Measurements from ENCODE around the gene GARRE1. TPM values are rescaled to one million over a fixed set of nuclear protein-coding genes. Genes with fewer than 3 reads are reported as not detected.
A peak's percentile ranks its signal among the peaks of the same experiment; 100 is the strongest.

The GARRE1 gene
- total and polyA plus RNA-seq, 2 of the 13 experiments (the other 11 are each of a cell fraction or from before 2014, with no cell fraction given): 8.0 to 11.7 TPM

- TF ChIP-seq PITX1 (CRISPR knock-in tag; IDR thresholded peaks at IDR 0.05) (peak; percentile 40; the same call in 1 of the 2 replicates), ZBTB2 (CRISPR knock-in tag; IDR thresholded peaks at IDR 0.05; ENCODE audit: low read depth) (peak; percentile 72; the same call in 1 of the 2 replicates), ZNF768 (CRISPR knock-in tag; IDR thresholded peaks at IDR 0.05) (no peak), NFYB (CRISPR knock-in tag; IDR thresholded peaks at IDR 0.05) (0 out of 2 replicates have a peak, but pooled peaks have one; percentile 22), KLF12 (CRISPR knock-in tag; IDR thresholded peaks at IDR 0.05; ENCODE audit: borderline replicate concordance) (0 out of 2 replicates have a peak, but pooled peaks have one; percentile 34), TARDBP (CRISPR knock-in tag; IDR thresholded peaks at IDR 0.05) (peak; percentile 54; the same call in 1 of the 2 replicates), ZNF562 (CRISPR knock-in tag; IDR thresholded peaks at IDR 0.05; ENCODE audit: borderline replicate concordance) (no peak), ZFYVE20 (CRISPR knock-in tag; IDR thresholded peaks at IDR 0.05; ENCODE audit: borderline replicate concordance, low read depth) (no peak), ZNF160 (CRISPR knock-in tag; IDR thresholded peaks at IDR 0.05) (no peak), ZNF556 (CRISPR knock-in tag; IDR thresholded peaks at IDR 0.05; ENCODE audit: borderline replicate concordance) (0 out of 2 replicates have a peak, but pooled peaks have one; percentile 15), ZNF879 (CRISPR knock-in tag; IDR thresholded peaks at IDR 0.05) (no peak; the same call in 1 of the 2 replicates), ZNF337 (CRISPR knock-in tag; IDR thresholded peaks at IDR 0.05; ENCODE audit: borderline replicate concordance, low read depth) (no peak), MTF2 (CRISPR knock-in tag; IDR thresholded peaks at IDR 0.05; ENCODE audit: borderline replicate concordance) (no peak), ZMAT3 (CRISPR knock-in tag; conservative IDR thresholded peaks at IDR 0.05) (peak; percentile 22; the same call in 1 of the 2 replicates), SNAPC4 (CRISPR knock-in tag; IDR thresholded peaks at IDR 0.05) (no peak), THAP11 (CRISPR knock-in tag; IDR thresholded peaks at IDR 0.05) (peak; percentile 64)
- TF ChIP-seq, protein P1, sequence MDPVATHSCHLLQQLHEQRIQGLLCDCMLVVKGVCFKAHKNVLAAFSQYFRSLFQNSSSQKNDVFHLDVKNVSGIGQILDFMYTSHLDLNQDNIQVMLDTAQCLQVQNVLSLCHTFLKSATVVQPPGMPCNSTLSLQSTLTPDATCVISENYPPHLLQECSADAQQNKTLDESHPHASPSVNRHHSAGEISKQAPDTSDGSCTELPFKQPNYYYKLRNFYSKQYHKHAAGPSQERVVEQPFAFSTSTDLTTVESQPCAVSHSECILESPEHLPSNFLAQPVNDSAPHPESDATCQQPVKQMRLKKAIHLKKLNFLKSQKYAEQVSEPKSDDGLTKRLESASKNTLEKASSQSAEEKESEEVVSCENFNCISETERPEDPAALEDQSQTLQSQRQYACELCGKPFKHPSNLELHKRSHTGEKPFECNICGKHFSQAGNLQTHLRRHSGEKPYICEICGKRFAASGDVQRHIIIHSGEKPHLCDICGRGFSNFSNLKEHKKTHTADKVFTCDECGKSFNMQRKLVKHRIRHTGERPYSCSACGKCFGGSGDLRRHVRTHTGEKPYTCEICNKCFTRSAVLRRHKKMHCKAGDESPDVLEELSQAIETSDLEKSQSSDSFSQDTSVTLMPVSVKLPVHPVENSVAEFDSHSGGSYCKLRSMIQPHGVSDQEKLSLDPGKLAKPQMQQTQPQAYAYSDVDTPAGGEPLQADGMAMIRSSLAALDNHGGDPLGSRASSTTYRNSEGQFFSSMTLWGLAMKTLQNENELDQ (CRISPR knock-in tag; IDR thresholded peaks at IDR 0.05; ENCODE audit: borderline replicate concordance): no peak
- TF ChIP-seq, protein P2, sequence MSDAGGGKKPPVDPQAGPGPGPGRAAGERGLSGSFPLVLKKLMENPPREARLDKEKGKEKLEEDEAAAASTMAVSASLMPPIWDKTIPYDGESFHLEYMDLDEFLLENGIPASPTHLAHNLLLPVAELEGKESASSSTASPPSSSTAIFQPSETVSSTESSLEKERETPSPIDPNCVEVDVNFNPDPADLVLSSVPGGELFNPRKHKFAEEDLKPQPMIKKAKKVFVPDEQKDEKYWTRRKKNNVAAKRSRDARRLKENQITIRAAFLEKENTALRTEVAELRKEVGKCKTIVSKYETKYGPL (CRISPR knock-in tag; IDR thresholded peaks at IDR 0.05): peak; percentile 21; the same call in 1 of the 2 replicates
Measured at GRCh38 chr19:34254046-34254697, at the start of gene GARRE1 (continued).
